Endothelial cell of umbilical vein (primary cell): ENCODE results near the gene CHKB.

Experiments used
- CTCF ChIP-seq, 2 donors: IDR thresholded peaks; 1 replicate in 1 of 2; 2 replicates in 1 of 2; pipeline ENCODE4 v1.5.1; 2011; ENCODE audit warnings: low read length in 2 of 2, mild to moderate bottlenecking in 2 of 2, moderate library complexity in 2 of 2, control low read depth in 1 of 2, inconsistent platforms in 1 of 2, low read depth in 1 of 2; ENCODE audit not compliant: insufficient read depth in 1 of 2; ENCODE audit errors: extremely low read depth in 1 of 2
- EZH2 ChIP-seq: IDR thresholded peaks from 2 replicates; pipeline ENCODE4 v1.6.1; 2012; ENCODE audit warnings: borderline replicate concordance, low read depth, mild to moderate bottlenecking, moderate library complexity, low read length, inconsistent platforms; ENCODE audit not compliant: severe bottlenecking
- GATA2 ChIP-seq: IDR thresholded peaks from 2 replicates; pipeline ENCODE4 v1.7.0; 2011; ENCODE audit warnings: low read depth, mild to moderate bottlenecking, moderate library complexity, mixed read lengths, low read length; ENCODE audit not compliant: insufficient read length, insufficient read depth
- MYC ChIP-seq: IDR thresholded peaks from one replicate; pipeline ENCODE4 v1.6.1; 2011; ENCODE audit warnings: mild to moderate bottlenecking, low read depth, low read length
- POLR2A ChIP-seq: IDR thresholded peaks from 2 replicates; pipeline ENCODE4 v1.6.1; 2012; ENCODE audit warnings: low read depth, mild to moderate bottlenecking, control low read depth, low read length
- POLR2AphosphoS5 ChIP-seq: IDR thresholded peaks from 2 replicates; pipeline ENCODE4 v1.6.1; 2012; ENCODE audit warnings: low read depth, mild to moderate bottlenecking, control low read depth, low read length, moderate library complexity; ENCODE audit not compliant: insufficient read depth
- TF ChIP-seq, protein P1 (sequence below): IDR thresholded peaks from 2 replicates; pipeline ENCODE4 v1.6.1; 2011; ENCODE audit not compliant: insufficient read depth, insufficient read length

DNA sequence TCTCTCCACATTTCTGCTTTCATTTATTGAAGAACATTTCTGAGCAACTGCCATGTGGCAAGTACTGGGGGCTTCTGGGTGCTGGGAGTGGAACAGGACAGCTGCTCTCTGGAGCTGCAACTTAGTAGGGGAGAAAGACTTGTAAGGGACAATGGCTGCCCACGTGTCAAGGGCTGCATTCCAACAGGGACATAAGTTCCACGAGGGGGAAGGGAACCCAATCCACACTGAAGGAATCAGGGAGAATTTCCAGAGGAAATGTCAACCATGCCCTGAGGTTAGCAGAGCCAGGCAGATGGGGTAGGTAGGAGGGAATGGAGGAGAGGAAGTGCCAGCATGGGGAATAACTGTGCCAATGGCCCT, 19.7 kb upstream of the CHKB start:
- TF ChIP-seq CTCF (IDR thresholded peaks at IDR 0.05; ENCODE audit: extremely low read depth in 1 of 2, insufficient read depth in 1 of 2, low read depth in 1 of 2, low read length in 2 of 2), result no peak
- TF ChIP-seq POLR2AphosphoS5, result no peak
- TF ChIP-seq, protein P1, sequence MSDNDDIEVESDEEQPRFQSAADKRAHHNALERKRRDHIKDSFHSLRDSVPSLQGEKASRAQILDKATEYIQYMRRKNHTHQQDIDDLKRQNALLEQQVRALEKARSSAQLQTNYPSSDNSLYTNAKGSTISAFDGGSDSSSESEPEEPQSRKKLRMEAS, result no peak
- TF ChIP-seq POLR2A, result no peak
- TF ChIP-seq EZH2, result peak; percentile 46
- no peak for TF ChIP-seq MYC
- no peak for TF ChIP-seq GATA2
